Mucosa of rectum (tissue), 2 donors: ENCODE data around the gene RSPRY1.

Experiments
- H3K27ac ChIP-seq, 2 donors: one replicate each; pipeline ENCODE4 v1.7.0; 2013; ENCODE audit warnings: inconsistent platforms in 2 of 2, low read depth in 2 of 2, low read length in 2 of 2
- H3K27me3 ChIP-seq, 2 donors: one replicate each; pipeline ENCODE4 v1.7.0; 2013; ENCODE audit warnings: low read length in 2 of 2; ENCODE audit not compliant: control insufficient read depth in 2 of 2, insufficient read depth in 2 of 2
- H3K36me3 ChIP-seq, 2 donors: one replicate each; pipeline ENCODE4 v1.7.0; 2013; ENCODE audit warnings: low read length in 2 of 2; ENCODE audit not compliant: control insufficient read depth in 2 of 2, insufficient read depth in 2 of 2
- H3K4me1 ChIP-seq, 2 donors: one replicate each; pipeline ENCODE4 v1.7.0; 2013; ENCODE audit warnings: low read length in 2 of 2, mild to moderate bottlenecking in 1 of 2; ENCODE audit not compliant: control insufficient read depth in 2 of 2, insufficient read depth in 2 of 2
- H3K4me3 ChIP-seq, 2 donors: one replicate each; pipeline ENCODE4 v1.7.0; 2013; ENCODE audit warnings: low read length in 2 of 2
- H3K9ac ChIP-seq, 2 donors: one replicate each; pipeline ENCODE4 v1.7.0; 2013; ENCODE audit warnings: low read length in 2 of 2, low read depth in 1 of 2, mild to moderate bottlenecking in 1 of 2
- H3K9me3 ChIP-seq, 2 donors: one replicate each; pipeline ENCODE4 v1.7.0; 2013; ENCODE audit warnings: low read length in 2 of 2; ENCODE audit not compliant: control insufficient read depth in 2 of 2
- donor health status: healthy.
- donor health status: Normal muscosa, but diverticular disease.

The RSPRY1 gene

DNA sequence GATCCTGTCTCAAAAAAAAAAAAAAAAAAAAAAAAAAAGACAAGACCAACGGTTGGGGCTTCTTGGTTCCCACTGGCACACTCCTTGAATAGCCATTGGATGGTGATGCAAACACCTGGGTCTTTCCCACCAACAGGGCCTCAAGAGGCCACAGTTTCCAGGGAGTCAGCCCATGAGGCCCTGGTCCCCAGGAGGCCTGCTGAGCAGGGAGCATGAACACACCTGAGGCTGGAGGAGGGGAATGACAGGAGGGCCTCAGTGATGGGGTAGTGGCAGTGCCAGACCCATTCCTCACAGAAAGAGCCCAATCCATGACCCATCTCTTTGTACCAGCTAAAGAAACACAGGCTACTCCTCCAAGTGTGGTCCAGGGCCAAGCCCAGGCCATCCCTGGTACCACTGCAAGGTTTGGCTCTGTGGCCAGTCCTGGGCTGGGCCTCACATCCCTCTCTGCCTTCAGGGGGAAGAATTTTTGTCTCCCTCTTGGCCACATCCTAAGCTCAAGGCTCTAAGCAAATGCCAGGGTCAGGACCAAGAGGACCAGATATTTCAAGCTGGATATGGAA lies 72.9 kb downstream of the RSPRY1 start:
- no peaks in the 10 kb centered on the region for H3K27me3 ChIP-seq
- peaks cover 12 to 19% of the 10 kb centered on the region in 2 donors for H3K36me3 ChIP-seq
- H3K27ac ChIP-seq, result no peak overlapping the region
- no peaks in the 10 kb centered on the region for H3K9me3 ChIP-seq
- peaks cover 0 to under 1% of the 10 kb centered on the region in 2 donors for H3K4me1 ChIP-seq
- no peak overlapping the region for H3K4me3 ChIP-seq
- no peak overlapping the region for H3K9ac ChIP-seq

DNA sequence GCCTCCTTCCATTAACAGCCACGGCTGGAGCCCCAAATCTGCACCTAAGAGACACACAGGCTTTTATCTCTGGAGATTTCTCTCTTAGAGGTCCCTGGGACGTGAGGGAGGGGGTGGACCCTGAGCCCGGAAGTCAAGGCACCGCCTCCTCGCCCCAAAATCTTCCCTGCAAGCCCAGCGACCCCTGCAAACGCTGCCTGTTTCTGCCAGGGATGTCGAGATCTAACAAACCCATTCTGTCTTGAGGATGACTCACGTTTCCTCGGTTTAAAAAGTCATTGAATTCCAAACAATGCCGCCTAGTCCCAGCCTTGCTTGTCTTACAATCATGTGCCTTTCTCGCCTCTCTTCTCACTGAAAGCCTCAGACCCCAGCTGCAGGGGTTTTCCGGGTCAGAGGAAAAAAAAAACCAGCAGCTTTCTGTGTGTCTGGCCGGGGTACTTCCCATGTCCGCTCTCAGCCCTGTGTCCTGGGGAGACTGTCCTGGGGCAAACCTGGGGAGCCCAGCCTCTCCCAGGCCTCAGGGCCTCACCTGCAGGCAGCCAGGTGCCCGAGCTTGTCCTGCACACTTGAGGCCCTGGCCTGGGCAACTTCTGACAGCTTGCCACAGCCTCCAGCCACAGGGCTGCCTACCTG lies 74.3 kb downstream of the RSPRY1 start:
- peaks cover 9 to 16% of the 10 kb centered on the region in 2 donors for H3K36me3 ChIP-seq
- no peak overlapping the region for H3K4me3 ChIP-seq
- H3K27me3 ChIP-seq, result no peaks in the 10 kb centered on the region
- no peak overlapping the region for H3K9ac ChIP-seq
- peak overlapping the region in 1 of 2 donors; percentile 23 for H3K27ac ChIP-seq
- peaks cover 6 to 15% of the 10 kb centered on the region in 2 donors for H3K4me1 ChIP-seq
- no peaks in the 10 kb centered on the region for H3K9me3 ChIP-seq

DNA sequence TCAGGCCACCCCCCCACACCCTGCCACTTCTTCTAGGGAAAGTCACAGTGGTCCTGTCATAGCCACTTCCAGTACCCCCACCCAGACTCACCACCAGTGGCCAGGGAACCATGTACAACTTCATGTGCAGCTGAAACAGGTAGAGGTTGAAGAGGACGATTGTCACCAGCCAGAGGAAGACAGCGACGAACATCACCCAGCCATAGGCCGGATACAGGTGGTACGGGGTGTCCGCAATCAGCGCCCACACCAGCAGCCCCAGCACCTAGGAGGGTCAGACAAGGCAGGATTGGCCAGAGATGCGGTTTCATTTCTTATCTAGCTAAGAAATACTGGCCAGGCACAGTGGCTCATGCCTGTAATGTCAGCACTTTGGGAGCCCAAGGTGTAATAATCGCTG lies 75.7 kb downstream of the RSPRY1 start:
- H3K4me3 ChIP-seq, result no peak overlapping the region
- H3K9me3 ChIP-seq, result no peaks in the 10 kb centered on the region
- H3K27ac ChIP-seq, result no peak overlapping the region
- peaks cover 13 to 27% of the 10 kb centered on the region in 2 donors for H3K4me1 ChIP-seq
- no peak overlapping the region for H3K9ac ChIP-seq
- H3K27me3 ChIP-seq, result no peaks in the 10 kb centered on the region
- peaks cover 3 to 4% of the 10 kb centered on the region in 2 donors for H3K36me3 ChIP-seq

- H3K4me1 ChIP-seq, result peaks cover 15 to 34% of the 10 kb centered on the region in 2 donors
- no peak overlapping the region for H3K9ac ChIP-seq
- H3K27ac ChIP-seq, result no peak overlapping the region
These were observed 76.9 kb downstream of the RSPRY1 start for GRCh38 chr16:57262841-57263540.

DNA sequence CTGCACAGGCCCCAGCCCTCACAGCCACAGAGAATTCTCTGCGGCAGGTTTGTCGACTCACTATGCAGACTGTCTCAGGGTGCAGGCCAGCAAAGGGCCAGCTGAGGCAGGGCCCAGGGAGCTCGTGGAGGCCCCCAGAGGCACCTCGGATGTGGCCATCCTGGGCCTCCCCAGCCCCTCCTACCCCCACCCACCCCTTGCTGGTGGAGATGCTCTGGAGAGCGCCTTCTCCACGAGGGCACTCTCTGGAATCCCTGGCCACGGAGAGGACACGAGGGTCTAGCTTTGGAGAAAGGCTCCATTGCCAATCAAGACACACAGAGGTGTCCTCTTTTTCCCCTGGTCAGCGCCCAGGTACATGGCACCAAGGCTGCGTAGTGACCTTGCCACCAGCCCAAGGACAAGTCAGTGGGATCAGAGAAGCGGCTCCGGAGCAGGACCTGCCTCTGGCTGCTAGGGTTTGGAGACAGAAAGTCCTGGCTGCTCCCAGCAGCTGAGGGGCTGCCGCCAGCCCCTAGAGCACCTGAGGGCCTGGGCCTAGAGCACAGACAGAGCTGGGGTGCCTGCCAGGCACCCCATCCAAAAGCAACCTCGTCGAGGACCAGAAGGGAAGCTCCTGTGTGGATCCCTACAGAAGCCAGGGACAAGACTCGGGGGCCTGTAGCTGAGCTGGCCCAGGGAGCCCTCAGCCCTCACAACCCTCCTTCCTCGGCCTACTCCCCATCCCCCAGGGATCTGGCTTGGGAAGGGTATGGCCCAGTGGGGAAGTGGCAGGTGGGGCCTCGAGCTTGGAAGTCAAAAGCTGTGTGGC lies 77.6 kb downstream of the RSPRY1 start:
- Histone ChIP-seq H3K9ac (peak overlapping the region in 1 of 2 donors; percentile 64), H3K27ac (no peak overlapping the region), H3K36me3 (no peaks in the 10 kb centered on the region), H3K27me3 (no peaks in the 10 kb centered on the region), H3K9me3 (no peaks in the 10 kb centered on the region), H3K4me1 (peaks cover 15 to 42% of the 10 kb centered on the region in 2 donors), H3K4me3 (no peak overlapping the region)

More at GRCh38 chr16:57262841-57263540, 76.9 kb downstream of the RSPRY1 start:
- H3K27me3 ChIP-seq, result no peaks in the 10 kb centered on the region
- no peak overlapping the region for H3K4me3 ChIP-seq
- no peaks in the 10 kb centered on the region for H3K9me3 ChIP-seq
- H3K36me3 ChIP-seq, result no peaks in the 10 kb centered on the region

DNA sequence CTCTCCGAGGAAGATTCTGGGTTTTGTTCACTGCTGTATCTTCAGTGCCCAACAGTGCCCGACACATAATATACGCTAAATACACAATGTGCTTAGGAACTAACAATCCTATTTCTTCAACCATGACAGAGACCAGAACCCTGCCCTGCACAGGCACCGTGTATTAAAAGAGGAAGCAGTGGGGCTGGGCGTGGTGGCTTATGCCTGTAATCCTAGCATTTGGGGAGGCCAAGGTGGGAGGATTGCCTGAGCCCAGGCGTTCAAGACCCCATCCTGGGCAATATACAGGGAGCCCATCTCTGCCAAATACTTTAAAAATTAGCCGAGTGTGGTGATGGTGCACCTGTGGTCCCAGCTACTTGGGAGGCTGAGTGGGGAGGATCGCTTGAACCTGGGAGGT lies 78.3 kb downstream of the RSPRY1 start:
- H3K4me3 ChIP-seq, result no peak overlapping the region
- H3K36me3 ChIP-seq, result no peaks in the 10 kb centered on the region
- H3K27me3 ChIP-seq, result no peaks in the 10 kb centered on the region
- peak overlapping the region in 1 of 2 donors; percentile 64 for H3K9ac ChIP-seq
- H3K27ac ChIP-seq, result peak overlapping the region; percentile 72 to 94
- peaks cover 21 to 48% of the 10 kb centered on the region in 2 donors for H3K4me1 ChIP-seq
- H3K9me3 ChIP-seq, result no peaks in the 10 kb centered on the region

DNA sequence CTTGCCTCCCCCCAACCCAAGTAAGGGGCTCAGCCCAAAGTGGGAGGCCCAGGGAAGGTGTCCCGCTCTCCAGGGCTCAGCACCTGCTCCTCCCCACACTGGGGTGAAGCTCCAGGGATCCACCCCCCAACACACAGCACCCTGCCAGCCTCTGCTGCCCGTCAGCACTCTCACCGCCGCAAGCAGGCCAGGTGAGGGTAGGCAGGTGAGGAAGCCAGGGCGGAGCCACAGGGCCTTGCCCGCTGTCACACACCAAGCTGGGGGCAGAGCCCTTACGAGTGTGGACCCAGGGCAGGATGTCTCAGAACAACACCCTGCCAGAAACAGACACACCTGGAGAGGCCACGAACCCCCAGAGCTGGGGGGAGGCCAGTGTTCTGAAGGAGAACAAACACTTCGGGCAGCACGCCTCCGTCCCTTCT lies 78.8 kb downstream of the RSPRY1 start:
- peak overlapping the region; percentile 52 to 64 for H3K9ac ChIP-seq
- no peaks in the 10 kb centered on the region for H3K36me3 ChIP-seq
- H3K27ac ChIP-seq, result peak overlapping the region; percentile 72 to 94
- no peaks in the 10 kb centered on the region for H3K27me3 ChIP-seq
- no peaks in the 10 kb centered on the region for H3K9me3 ChIP-seq
- no peak overlapping the region for H3K4me3 ChIP-seq
- peaks cover 21 to 49% of the 10 kb centered on the region in 2 donors for H3K4me1 ChIP-seq

DNA sequence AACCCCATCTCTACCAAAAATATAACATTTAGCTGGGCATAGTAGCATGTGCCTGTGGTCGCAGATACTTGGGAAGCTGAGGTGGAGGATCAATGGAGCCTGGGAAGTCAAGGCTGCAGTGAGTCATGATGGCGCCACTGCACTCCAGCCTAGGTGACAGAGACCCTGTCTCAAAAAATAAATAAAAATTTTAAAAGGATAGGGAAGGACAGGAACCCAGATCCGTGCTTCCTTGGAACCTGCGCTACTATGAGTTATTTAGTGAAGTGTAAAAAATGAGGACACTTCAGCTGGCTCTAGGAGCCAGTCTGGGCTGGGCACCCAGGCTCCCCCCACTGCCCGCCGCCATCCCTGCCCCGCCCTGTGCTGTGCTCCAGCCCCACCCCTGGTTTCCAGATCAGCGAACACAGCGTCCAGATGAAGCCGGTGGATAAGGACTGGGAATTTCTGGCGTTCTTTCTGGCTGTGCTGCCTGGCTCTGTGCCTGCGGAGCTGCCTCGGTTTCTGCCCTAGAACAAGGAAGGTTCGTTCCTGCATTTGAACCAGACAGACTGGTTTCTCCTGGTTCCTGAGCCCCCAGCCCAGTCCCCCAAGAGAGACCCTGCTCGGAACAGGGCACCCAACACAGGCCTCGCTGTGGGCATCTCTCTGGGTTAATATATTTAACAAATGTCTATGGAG lies 79.9 kb downstream of the RSPRY1 start:
- H3K27me3 ChIP-seq, result no peaks in the 10 kb centered on the region
- peak overlapping the region; percentile 1 to 38 for H3K4me3 ChIP-seq
- H3K27ac ChIP-seq, result peak overlapping the region; percentile 72 to 94
- H3K9ac ChIP-seq, result peak overlapping the region in 1 of 2 donors; percentile 64
- H3K36me3 ChIP-seq, result no peaks in the 10 kb centered on the region
- peaks cover 21 to 49% of the 10 kb centered on the region in 2 donors for H3K4me1 ChIP-seq
- no peaks in the 10 kb centered on the region for H3K9me3 ChIP-seq

GRCh38 chr16:57266531-57267260 lies 80.6 kb downstream of the RSPRY1 start:
- Histone ChIP-seq H3K36me3 (no peaks in the 10 kb centered on the region), H3K4me3 (peak overlapping the region; percentile 1 to 38), H3K27ac (peak overlapping the region; percentile 72 to 94), H3K4me1 (peaks cover 21 to 49% of the 10 kb centered on the region in 2 donors), H3K27me3 (no peaks in the 10 kb centered on the region), H3K9ac (peak overlapping the region in 1 of 2 donors; percentile 64), H3K9me3 (no peaks in the 10 kb centered on the region)
